NCI-H2081 (cell line): ENCODE measurements around the gene LONRF2.
"Not testable (repeated sequence)": the region's sequence is repeated elsewhere in the genome, so short reads cannot be mapped to it uniquely, and the experiment has no call there.

ENCODE experiments used
- DNase-seq, 2 experiments: peaks; one replicate each; lab custom pipeline; 2025; lab: John Stamatoyannopoulos, UW

The LONRF2 gene

DNA sequence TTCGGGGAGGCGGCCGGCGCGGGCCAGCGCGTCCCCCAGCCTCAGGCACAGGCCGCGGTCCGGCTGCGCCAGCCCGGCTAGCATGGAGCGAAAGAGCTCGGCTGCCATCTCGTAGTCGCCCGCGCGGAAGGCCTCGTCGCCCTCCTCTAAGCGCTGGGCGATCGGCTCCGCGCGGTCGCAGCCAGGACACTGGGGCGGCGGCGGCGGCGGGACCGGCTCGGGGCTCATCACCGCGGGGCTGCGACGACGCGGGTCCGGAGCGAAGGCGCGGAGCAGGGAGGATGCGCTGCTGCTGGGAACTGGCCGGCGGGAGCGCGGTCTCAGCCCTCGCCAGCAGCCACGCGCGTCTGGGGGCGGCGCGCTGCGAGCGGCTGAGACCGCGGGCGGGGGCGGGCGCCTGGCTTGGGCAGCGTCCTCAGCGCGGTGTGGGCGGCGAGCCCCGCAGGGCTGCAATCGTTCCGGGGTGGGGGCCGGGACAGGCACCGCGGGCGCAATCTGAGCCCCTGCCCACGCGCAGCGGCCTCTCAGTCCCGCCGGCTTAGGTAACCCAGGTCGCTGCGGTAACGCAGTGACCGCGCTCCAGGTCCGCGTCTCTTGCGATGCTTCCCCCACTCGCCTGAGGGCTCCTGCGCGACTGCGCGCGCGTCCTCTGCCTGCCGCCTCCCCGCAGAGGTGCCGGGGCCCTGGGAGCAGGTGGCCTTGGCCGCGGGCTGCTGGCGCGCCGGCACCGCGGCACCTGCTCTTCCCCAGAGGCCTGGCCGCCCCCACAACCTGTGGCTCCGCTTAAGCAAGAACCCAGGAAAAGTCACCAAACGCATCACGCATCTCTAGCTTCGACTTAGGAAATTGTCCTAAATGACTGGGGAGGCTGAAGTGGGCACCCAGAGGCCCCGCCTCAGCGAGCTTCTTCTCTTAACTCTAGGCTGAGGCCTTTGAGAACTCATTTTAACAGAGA lies at the start of gene LONRF2:
Gene LONRF2 (minus strand): TSS at position 636 of the 955 bp plus-strand sequence. CDS start 408 bp downstream, at position 228.
- peak; percentile 77 to 86 for DNase-seq

- no peak for DNase-seq
Measured at GRCh38 chr2:100367163-100367562, 44.9 kb upstream of the LONRF2 start.

- peak; percentile 69 to 89 for DNase-seq
Measured at GRCh38 chr2:100365434-100365833, 43.1 kb upstream of the LONRF2 start.

DNA sequence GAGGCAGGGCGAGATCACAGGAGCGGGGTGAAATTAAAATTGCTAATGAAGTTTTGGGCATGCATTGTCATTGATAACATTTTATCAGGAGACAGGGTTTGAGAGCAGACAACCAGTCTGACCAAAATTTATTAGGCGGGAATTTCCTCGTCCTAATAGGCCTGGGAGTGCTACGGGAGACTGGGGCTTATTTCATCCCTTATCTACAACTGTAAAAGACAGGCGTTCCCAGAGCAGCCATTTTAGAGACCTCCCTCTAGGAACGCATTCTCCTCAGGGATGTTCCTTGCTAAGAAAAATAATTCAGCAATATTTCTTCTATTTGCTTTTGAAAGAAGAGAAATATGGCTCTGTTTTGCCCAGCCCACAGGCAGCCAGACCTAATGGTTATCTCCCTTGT lies 40.0 kb upstream of the LONRF2 start:
- DNase-seq, result not testable (repeated sequence)

- DNase-seq, result no peak
Measured at GRCh38 chr2:100359576-100359975, 37.3 kb upstream of the LONRF2 start.

DNA sequence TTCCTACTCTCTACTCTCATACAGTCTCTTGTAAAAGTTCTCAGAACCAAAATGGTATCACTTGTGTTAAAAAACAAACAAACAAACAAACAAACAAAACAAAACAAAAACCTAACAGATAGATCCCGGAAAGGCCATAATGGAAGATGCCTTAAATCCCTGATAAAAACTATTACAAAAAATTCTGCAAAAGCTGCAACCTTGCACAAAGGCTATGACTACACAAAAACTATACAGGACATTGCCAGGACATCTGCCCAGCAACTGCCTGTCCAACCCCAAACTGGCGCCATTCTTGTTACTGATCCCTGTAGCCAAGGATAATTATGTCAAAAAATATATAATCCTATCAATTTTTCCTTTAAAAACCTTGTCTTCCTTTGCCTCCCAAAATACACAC lies 36.3 kb upstream of the LONRF2 start:
- DNase-seq, result no peak

DNA sequence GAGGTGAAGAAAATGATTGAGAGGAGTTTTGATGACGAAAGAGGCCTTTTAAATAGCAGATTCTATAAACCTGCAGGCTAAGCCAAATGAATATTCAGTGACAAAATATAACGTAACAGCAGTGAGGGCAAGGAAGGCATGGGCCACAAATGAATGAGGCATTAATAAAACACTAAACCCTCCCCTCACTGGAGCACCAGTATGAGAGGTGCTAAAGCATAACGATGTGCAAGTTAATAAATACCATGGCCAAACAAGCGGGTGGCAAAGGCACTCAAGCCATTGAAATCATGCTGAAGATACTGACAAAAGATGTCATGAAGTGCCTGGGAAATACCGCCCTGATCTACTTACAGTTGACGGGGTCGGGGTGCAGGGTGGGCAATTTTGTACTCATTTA lies 30.2 kb upstream of the LONRF2 start:
- no peak for DNase-seq

GRCh38 chr2:100350661-100351185 lies 28.4 kb upstream of the LONRF2 start:
- peak in 1 of 2 experiments; percentile 2 for DNase-seq

- not testable (repeated sequence) for DNase-seq
Measured at GRCh38 chr2:100345144-100345543, 22.8 kb upstream of the LONRF2 start.

- no peak for DNase-seq
Measured at GRCh38 chr2:100344433-100344832, 22.1 kb upstream of the LONRF2 start.

DNA sequence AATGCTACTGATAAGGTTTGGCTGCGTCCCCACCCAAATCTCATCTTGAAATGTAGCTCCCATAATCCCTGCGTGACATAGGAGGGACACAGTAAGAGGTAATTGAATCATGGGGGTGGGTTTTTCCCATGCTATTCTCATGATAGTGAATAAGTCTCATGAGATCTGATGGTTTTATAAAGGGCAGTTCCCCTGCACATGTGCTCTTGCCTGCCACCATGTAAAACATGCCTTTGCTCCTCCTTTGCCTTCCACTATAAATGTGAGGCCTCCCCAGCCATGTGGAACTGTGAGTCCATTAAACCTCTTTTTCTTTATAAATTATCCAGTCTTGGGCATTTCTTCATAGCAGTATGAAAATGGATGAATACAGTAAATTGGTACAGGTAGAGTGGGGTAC lies 20.2 kb upstream of the LONRF2 start:
- not testable (repeated sequence) for DNase-seq

- no peak for DNase-seq
Measured at GRCh38 chr2:100339823-100340222, 17.5 kb upstream of the LONRF2 start.

DNA sequence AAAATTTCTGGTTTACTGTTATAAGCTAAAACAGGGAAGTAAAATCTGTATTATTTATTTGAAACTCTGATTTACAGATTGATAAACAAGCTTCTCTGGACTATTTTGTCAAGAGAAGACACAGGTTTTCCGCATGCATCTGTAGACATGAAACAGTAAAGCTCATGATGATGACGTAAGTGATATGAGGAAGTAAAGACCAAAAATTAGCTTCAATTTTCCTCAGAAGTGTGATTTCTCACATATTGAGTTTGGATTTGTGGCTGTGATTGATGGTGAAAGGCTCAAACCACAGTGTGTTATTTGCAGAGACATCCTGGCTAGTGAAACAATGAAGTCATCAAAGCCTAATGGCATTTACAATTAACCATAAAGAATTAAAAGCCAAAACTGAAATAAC lies 12.6 kb upstream of the LONRF2 start:
- DNase-seq, result no peak

DNA sequence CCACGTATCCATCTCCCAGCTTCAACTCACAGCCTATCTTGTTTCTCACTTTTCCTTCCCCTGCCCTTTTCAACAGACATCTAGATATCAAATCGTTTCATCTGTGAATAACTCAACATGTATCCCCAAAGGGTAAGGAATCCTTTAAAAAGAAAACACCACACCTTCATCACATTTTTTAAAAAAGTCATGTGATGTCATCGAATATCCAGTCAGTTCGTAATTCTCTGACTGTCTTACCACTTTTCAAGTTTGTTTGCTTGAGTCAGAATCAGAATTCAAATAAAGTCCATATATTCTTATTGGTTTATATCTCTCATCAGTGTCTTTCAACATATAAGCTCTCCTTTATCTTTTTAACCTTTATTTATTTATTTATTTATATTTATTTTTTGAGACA lies 5.4 kb upstream of the LONRF2 start:
- DNase-seq, result no peak

- DNase-seq, result peak; percentile 76 to 83
Measured at GRCh38 chr2:100321179-100321865, 979 bp downstream of the LONRF2 start.

DNA sequence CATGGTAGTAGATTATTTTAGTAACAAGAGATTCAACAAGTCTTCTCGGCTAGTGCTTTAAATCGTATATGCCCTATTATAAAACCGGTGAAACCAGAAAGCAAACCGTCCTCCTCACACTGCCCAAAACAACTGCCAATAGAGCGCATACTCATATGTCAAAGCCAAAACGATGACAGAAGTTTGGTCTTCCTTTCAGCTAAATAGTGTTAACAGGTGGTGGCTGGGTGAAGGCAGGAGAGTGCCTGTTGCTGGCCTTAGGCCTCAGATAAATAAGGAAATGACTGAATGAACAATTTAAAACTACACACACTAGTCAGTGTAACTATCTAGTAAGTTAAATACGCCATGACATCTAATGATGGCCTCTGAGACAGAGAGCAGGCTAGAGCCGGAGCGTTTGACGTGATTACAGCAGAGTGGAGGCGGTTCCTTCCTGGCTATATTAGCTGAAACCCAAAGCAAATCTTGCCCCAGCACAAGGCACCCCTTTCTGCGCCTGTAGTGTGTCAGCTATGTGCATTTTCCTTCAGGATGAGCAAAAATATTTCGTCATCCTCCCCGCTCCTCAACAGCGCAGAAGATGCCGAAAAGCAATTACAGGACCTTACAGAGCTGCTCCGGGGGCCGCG lies 1.6 kb downstream of the LONRF2 start:
- peak in 1 of 2 experiments; percentile 50 for DNase-seq

DNA sequence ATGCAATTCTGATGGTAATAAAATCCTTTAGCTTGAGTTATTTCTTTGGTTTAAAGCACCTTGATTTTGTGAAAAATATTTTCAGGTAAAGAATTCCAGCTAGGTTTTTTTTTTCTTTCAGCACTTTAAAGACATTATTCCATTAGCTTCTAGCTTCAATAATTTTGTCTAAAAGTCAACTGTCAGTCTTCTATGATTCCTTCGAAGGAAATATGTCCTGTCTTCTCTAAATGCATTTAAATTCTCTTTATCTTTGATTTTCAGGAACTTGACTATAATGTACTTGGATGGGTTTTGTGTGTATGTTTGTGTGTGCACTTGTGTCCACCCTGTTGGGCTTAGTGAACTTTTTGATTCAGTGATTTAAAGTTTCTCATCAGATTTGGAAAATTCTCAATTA lies 4.7 kb downstream of the LONRF2 start:
- DNase-seq, result no peak

DNA sequence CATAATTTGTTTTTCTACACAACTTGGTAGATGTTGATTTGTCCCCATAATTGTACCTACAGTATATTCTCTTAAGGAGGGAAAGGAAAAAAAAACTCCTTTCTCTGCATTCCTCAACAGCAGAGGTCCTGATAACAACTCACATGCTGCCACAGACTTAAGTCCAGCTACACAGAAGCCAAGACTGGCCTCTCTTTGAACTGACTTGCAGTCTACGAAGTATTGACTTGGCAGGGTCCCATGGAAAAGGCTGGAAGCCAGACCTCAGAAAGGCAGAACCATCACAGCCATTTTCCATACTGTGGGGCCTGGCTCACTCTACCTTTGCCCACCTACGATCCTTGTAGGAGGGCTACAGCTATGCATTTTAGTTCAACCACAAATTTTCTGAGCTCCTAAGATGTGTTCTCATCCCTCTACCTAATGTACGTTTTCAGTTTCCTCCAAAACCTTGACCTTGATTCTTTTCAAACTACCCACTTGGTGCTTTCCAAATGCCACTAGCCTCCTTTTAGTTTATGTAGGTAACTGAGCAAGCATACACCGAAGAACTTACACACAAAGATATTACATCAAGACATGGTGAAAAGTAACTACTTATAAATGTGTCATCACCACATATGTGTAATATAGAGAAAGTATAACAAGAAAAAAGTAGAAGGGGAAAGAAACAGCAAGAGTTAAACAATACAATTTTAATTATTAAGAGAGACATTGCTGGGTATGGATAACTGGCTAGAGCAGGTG lies 12.2 kb downstream of the LONRF2 start:
- no peak for DNase-seq

- DNase-seq, result no peak
Measured at GRCh38 chr2:100309311-100309710, 13.0 kb downstream of the LONRF2 start.

- DNase-seq, result no peak
Measured at GRCh38 chr2:100303744-100304143, 18.6 kb downstream of the LONRF2 start.

DNA sequence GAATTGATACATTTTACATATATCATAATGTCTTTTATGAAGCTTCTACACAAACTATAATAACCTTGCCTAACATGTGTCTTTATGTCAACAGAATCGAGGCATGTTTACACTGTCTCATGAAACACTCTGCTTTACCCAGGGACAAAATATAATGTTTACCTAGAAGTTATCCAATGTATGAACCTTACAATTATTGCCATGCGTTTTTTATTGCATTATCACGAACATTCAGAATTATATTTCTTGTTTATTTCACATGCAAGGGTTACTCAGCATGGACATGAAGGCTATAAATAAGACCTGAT lies 19.8 kb downstream of the LONRF2 start:
- DNase-seq, result peak; percentile 21 to 64
